ENCODE measurements around the gene JMJD8.
"Not testable (repeated sequence)": the region's sequence is repeated elsewhere in the genome, so short reads cannot be mapped to it uniquely, and the experiment has no call there.

Gene JMJD8

DNA sequence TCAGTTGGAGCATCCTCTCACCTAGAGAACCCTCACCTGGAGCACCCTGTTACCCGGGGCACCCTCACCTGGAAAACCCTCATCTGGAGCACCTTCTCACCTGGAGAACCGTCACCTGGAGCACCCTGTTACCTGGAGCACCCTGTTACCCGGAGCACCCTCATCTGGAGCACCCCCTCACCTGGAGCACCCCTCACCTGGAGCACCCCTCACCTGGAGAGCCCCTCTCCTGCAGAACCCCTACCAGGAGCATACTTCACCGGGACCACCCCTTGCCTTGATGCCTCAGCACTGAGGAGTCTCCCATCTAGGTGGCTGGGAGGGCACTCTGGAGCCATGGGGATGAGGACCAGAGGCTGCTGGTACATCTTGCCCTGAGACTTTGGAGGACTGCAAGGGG lies 24.8 kb upstream of the JMJD8 start:
- ATAC-seq (no peak), DNase-seq (no peak)

DNA sequence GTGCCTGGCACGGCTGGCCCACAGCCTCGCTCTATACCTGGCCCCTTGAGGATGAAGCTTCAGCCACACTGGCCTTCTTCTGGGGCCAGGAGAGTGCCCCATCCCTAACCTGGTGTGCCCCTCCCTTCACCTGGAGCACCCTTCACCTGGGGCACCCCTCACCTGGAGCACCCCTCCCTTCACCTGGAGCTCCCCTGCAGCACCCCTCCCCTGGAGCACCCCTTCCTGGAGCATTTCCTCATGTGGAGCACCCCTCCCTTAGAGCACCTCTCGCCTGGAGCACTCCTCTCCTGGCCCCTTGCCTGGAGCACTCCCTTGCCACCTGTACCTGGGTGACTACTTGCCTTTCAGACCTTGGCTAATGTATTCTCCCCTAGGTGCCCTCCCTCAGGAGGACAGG lies 23.9 kb upstream of the JMJD8 start:
- ATAC-seq (no peak), DNase-seq (no peak)

DNA sequence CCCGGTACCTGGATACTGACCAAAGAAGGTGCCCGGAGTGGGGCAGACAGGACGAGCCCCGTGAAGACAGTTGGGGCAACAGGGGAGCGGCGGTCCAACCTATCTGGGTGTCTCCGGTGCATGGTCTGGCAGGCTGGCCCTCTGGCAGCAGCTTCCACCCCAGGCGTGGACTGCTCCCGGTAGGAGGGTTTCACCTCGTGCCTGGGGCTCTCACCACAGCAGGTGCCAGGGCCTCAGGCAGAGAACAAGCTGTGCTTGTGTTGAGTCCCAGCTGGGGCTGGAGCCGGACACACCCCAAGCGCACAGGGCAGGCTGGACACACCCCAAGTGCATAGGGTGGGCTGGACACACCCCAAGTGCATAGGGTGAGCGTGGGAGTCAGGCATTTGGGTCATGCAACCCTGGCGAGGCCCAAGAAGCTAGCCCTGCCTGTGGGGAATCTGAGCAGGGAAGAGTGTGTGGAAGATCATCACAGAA lies 23.0 kb upstream of the JMJD8 start:
- DNase-seq = no peak
- no peak for ATAC-seq

DNA sequence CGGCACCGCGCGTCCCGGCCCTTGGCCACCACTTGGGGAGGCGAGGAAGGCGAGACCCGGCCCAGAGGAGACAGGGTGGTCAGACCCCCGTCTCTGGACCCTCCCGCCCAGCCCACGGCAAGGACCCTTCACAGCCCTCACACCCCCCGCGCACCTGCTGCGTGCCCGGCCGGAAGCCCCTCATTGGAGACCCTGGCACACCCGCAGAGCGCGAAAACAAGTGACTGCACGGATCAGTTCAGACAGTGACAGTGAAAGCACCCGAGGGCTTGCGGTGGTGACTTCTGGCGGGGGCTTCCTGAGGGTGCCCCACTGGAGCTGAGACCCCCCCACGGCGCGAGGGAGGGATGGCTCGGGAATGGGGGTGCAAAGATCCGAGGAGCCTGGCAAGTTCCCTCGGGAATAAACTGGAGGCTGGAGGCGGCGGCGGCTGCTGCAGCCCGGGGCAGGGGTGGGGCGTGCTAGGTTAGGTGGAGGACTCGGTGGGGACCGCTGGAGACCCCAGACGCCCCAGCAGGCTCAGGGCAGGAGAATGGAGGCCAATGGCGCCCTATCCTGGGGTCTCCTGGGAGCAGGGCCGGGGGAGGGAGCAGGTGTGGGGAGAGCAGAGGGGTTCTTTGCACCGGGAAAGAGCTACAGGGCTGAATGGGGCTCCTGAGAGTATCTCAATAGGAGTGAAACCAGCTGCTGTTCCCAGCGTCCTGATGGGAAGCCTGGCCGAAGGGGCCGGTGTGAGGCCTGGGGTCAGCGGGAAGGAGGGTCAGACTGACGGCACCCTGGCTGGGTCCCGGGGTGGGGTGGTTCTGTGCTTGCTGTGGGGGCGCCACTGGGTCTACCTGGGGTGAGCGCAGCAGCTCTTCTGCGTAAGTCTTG lies 22.3 kb upstream of the JMJD8 start:
- ATAC-seq (no peak), DNase-seq (no peak)

DNA sequence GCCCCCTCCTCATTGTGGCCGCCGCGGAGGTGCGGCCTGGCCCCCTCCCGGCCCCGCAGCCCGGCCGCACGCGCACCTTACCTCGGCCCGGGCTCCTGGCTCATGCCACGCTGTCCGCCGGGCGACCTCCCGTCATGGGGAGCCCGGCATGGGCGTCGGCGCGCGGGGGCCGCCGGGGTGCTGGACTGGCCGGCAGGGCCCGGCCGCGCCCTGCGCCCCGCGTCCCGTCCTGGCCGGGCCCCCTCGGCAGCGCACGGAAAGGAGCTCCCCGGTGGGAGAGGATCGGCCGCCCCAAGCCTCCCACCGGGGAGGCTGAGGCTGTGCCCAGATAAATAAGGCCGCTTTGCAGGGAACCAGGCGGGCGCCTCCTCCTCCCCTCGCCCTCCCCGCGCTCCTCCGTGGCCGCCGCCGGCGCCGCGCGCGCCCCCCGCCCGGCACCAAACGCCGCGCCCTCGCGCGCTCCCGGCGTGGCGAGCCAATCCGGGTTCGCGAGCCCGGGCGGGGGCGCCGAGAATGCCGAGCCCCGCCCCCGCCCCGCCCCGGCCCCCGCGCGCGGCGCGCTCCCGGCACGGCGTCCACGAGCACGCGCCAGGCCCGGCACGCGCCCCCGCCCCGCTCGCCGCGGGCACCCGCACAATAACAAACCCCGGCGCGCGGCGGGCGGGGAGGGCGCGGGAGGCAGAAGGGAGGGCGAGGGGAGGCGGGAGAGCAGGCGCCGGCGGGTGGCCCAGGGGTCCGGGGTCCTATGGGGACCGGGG lies 21.5 kb upstream of the JMJD8 start, which contains the start of gene FBXL16:
TSS of gene FBXL16 (minus strand) at position 371 of the 758 bp plus-strand sequence. CDS start 8,396 bp downstream, outside the sequence.
- DNase-seq (no peak), ATAC-seq (no peak)

DNA sequence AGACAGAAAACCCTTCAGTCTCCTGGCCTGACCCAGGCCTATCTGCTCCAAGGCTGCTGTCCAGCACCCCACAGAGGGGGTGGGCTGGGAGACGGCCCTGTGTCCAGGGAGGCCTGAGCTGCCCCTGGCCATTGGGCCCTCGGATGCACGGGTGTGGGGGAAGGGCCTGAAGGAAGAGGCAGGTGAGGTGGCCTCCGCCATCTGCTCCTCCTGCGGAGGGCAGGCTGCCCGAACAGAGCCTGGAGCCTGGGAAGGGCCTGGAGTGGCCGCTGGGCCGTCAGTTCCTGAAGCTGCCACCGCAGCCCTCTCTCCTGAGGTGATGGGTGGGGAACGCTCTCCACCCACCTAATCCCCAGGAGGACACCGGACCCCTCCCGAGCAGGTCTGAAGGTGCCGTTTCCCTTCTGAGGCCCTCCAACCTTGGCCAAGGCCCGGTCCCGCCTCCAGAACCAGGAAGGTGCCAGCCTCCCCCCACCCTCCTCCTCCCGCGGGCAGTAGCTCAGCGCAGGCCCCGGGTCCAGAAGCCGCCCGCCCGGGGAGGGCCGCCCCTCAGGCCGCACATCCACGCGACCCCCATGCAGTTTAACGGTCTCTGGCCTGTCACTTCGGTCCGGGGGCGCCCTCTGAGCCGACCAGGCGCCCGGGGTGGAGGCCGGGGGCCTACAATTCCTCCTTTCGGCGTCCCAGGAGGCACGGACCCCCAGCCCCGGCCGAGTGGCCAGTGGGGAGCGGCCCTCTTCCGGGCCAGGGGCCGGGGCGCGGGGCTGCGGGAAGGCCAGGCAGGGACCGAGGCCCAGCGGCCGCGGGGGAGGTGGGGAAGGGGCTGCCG lies 20.6 kb upstream of the JMJD8 start:
- ATAC-seq = no peak

DNA sequence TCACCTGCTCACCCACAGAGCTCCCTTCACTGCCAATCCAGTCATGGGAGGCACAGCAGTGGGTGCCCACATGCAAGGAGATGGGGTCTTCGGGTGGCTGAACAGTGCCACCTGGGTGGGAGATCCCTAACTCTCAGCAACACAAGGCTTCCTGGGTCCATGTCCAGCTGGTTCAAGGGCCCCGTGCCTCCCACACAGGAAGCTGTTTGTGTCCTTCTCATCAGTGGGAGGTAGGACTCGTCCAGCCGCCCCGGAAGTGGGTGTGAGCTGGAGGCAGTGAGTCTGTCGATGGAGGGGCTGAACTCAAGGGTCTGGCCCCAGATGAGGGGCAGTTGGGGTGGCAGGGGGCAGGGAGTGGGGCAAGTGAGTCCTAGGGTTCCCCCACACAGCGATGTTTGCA lies 19.9 kb upstream of the JMJD8 start:
- DNase-seq (no peak), ATAC-seq (no peak)

More for the DNA sequence above, 20.6 kb upstream of the JMJD8 start:
- DNase-seq = no peak

DNA sequence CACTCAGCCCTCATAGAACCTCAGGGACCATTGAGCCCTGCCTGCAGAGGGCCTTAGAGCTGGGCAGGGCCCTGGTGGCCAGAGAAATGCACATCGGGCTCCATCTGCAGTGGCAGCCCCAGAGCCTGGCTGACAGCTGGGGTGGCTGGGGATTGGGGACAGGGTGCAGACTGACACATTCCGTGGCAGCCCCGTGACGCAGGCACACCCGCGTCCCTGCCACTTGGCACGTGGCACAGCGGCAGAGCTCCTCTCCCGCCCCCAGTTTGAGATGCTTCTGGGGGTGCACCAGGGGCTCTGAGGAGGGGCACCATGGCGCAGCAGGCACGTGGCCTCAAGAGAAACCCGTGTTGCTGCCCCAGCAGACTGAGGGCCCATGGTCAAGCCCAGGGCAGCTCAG lies 19.3 kb upstream of the JMJD8 start:
- no peak for ATAC-seq
- DNase-seq = no peak

DNA sequence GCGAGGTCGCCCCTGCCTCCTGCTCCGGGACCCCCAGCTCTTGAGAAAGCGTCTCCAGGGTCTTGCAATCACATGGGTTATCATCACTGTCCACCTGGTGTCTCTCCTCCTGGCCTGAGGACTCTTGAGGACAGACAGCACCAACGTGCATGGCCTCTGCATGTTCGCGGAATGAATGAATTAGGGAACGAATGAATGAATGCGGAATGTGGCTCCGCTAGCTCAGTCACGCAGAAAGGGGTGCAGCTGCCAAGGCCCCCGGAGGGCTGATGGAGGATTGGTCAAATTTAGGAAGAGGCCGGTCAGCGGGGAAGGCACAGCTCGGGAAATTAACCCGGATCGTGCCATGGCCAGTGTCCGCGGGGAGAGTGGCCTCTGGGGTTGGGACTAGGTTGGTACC lies 18.2 kb upstream of the JMJD8 start:
- ATAC-seq (no peak), DNase-seq (no peak)

DNA sequence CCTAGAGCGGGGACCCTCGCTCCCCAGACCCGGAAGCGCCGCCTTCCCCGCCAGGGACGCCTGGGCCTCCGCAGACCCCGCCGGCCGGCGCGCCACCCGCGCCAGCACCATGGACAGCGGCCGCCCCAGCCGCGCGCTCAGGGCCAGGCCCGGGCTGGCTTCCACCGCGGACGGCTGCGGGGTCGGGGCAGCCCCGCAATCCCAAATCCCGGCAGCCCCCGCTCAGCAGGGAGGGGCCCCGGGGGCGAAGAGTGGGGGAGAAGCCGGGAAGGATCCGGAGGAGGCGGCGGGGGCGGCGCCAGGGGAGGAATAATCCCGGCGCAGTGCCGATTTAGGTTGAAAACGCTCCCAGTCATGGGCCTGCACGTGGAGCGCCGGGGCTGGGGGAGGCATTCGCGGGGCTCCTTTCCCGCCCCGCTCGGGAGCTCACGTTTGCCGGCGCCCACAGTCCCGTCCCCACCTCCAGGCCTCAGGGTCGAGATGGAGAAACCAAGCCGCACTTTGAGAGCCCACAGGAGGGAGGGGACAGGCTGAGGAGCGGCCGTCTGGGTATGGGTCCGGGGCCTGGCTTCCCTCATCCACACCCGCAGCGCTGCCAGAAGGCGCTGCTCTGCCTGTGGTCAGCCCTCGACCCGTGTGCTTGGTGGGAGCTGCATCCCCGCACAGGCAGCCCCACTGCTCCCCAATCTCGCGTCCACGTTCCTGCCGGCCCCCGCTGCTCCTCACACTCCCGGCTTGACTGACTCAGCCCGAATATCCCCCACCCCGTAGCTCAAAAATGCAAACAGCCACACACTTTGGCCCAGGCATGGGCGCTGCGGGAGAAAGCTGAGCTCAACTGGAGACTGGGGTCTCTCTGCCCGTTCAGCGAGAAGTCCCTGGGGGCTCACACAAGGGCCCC lies 16.8 kb upstream of the JMJD8 start:
- ATAC-seq = peak; percentile 42
- DNase-seq = peak; percentile 62

DNA sequence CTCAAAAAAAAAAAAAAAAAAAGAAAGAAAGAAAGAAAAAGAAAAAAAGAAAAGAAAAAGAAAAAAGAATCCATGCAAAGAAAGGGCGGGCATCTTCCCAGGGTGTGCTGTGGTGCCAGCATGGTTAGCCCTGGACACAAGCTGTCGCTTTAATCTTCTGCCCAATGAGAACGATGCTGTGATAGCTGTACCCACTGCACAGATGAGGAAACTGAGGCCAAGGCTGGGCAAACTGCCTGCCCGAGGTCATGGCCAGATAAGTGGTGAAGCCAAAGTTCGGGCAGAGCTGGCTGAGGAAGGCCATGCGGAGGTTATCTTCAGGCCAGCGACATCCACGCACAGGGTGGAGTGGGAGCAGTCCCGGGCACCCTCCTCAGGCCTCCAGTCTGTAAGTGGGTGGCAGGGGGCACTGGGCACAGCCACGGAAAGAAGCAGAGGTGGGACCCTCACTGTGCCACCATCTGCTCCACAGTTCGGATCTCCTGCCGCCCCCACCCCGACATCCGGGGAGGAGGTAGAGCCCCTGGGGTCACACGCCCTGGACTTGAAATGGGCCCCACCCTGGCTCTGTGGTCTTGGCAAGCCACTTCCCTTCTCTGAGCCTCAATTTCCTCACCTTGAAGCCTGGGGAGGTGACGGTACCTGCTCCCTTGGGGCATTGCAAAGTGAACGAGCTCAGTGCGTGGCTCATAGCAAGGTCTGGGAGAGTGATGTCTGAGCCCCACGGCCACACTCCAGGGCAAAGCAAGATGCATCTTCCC lies 15.0 kb upstream of the JMJD8 start:
- ATAC-seq = no peak

DNA sequence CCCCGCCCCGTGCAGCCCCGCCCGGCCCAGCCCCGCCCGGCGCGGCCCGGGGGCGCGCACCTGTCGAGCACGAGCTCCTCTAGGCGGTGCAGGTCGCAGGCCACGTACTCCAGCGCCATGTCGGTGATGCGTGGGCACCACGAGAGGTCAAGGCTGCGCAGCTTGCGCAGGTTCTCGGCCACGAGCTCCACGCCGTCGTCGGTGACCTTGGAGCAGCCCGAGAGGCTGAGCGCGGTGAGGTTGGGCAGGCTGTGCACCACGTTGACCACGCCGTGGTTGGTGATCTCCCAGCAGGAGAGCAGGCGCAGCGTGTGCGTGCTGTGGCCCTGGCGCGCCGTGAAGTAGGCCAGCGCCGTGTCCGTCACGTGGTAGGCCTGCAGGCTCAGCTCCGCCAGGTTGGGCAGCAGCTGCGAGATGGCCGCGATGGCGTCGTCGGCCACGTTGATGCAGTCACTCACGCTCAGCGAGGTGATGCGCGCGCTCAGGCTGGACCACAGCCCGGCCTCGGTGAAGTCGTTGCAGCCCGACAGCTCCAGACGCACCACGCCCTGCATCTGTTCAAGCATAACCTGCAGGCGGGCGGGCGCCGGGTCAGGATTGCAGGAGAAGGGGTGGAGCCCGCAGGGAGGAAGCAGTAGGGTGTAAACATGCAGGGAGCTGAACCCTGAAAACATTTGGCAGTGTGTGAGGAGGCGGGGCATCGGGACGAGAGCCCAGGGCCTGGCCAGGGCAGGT lies 11.4 kb upstream of the JMJD8 start:
- DNase-seq (peak; percentile 76), ATAC-seq (peak; percentile 76)

More for the DNA sequence above, 15.0 kb upstream of the JMJD8 start:
- DNase-seq = no peak

DNA sequence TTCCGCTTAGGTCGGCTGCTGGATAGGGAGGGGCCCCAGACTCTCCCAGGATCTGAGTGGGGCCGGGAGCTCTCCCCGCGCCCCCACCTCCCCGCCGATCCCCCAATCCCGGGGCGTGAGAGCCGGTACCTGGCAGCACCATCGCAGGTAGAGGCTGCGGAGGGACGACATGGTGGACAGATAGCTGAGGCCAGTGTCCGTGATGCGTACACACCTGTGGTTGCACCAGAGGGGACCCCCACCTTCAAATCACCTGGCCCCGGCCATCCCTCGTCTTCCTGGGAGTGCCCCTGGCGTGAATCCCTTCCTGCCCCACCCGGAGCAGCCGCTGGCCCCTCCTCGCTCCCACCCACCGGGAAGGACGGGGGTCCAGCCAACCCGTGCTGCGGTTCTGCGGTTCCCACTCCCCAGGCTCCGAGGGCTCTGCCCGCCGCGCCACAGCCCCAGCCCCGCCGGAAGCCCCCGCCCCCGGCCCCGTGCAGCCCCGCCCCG lies 10.8 kb upstream of the JMJD8 start:
- DNase-seq (no peak), ATAC-seq (no peak)

DNA sequence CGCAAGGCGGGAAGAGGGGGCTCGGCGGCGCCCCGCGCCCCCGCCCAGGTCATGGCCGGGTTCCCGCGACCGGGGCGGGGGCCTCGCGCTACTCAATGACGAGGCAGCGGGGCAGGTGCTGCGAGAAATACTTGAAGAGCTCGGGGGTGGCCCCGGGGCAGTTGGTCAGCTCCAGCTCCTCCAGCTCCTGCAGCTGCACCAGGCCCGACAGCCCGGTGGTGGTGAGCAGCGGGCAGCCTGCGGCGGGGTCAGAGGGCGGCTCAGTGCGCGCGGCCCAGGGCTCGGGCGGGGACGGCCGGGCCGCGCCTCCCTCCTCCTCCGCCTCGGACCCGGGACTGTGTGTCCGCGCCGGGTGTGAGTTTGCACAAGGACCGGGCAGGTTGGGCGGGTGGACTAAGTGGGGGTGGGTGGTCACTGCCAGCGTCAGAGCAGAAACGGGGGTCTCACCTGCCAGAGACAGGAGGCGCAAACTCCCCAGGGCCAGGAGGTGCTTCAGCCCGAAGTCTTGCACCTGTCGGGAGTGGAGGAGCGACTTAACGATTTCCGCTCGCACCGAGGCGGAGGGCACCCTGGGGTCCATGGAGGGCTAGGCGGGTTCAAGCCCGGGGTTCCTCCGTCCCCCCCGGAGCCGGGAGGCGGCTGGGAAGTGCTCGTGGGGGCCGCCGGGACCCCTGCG lies 10.2 kb upstream of the JMJD8 start:
- ATAC-seq = no peak
- DNase-seq = no peak

DNA sequence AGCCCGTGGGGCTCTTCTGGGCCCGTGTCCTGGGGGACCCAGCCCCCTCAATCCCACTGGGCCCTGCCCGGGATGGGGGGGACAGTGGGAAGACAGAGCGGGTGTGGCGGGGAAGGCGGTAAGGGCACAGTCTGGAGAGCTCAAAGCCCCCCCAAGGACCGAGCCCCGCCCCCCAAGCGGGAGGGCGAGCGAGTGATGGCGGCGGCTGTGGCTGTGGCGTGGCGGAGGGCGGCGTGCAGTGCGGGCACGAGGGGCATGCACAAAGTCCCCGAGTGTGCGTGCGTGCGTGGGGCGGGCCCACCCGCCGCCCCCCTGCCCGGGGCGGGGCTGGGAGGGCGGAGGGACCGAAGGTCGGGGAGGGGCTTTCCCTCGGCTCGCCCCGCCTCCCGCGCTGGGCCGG lies 9.6 kb upstream of the JMJD8 start:
- ATAC-seq = no peak
- DNase-seq = no peak

DNA sequence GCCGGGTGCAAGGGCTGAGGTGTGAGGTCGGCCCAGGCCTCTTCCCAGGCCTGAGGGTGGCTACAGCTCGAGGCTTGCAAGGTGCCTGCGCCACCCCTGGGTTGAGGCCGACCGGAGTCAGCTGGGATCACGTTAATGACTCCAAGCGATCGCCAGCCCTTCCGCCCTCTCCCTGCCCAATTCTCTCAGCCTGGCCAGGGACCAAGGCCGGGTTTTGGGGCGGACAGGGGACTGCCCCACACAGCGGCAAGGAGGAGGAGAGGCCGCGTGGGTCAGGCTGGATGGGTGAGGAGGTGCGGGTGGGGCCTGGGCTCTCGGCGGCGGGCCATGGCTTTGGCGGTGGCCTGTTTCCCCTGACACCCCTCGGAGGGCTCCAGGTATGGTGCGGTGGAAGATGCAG lies 9.2 kb upstream of the JMJD8 start:
- no peak for ATAC-seq
- DNase-seq = no peak

DNA sequence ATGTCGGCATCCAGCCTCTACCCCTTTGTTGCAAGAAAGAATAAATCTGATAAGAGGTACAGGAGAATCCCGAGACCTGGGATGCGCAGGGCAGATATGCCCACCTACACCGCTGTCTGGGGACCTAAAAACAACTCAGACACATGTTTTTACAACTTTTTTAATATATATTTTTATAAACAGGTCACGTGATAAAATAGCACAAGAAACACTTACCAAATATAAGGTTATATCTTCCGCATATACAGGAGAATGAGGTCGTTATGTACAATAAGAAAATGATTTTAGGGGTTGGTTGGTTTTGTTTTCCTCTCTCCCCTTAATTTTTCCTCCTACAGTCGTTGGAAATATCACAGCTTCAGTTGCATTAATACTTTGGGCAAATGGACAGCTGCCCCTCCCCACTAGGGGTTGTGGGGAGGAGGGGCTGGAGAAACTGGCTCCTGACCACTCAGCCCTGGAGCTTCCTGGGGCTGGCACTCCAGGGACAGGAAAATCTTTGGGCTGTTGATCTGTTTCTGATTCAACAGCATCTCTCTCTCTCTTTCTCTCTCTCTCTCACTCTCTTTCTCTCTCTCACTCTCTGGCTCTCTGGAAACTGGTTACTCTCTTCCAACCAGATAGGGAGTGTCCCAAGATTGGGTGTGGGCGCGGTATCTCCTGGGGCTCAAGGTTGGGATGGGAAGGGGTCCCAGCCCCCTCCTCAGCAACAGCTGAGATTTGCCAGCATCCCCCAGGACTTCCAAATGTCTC lies 8.4 kb upstream of the JMJD8 start:
- ATAC-seq (no peak), DNase-seq (no peak)

DNA sequence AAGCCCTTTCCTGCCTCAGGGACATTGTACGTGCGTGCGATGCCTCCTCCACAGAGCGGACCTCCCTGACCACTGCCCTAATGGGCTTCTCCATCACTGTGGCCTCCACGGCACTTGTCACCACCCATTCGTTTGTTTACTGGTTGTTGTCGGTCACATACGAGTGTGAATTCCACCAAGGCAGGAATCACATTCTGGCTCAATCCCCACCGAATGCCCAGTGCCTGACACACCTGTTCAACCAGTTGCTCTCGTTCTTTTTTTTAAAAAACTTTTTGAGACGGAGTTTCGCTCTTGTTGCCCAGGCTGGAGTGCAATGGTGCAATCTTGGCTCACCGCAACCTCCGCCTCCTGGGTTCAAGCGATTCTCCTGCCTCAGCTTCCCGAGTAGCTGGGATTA lies 7.1 kb upstream of the JMJD8 start:
- not testable (repeated sequence) for ATAC-seq, DNase-seq
